HG03095 (cell line): ENCODE results near the gene PPFIA4.

Experiments
- ATAC-seq: cut with Tn5 transposase; IDR thresholded peaks from one replicate; pipeline ENCODE4 v1.9.1; 2021; ENCODE audit warnings: moderate library complexity; ENCODE audit not compliant: unreplicated experiment

The PPFIA4 gene

GRCh38 chr1:203098445-203098844, 72.2 kb downstream of the PPFIA4 start:
- ATAC-seq: no peak

GRCh38 chr1:203098914-203099520, 72.7 kb downstream of the PPFIA4 start:
- ATAC-seq: no peak

- ATAC-seq: no peak
These were observed 73.7 kb downstream of the PPFIA4 start for GRCh38 chr1:203099805-203100515.

- no peak for ATAC-seq
These were observed 74.2 kb downstream of the PPFIA4 start for GRCh38 chr1:203100516-203100869.

GRCh38 chr1:203101813-203102634, 75.7 kb downstream of the PPFIA4 start:
- no peak for ATAC-seq

- no peak for ATAC-seq
These were observed 76.9 kb downstream of the PPFIA4 start for GRCh38 chr1:203103216-203103615.

GRCh38 chr1:203103829-203104495, 77.7 kb downstream of the PPFIA4 start:
- no peak for ATAC-seq

GRCh38 chr1:203104789-203105390, 78.6 kb downstream of the PPFIA4 start:
- no peak for ATAC-seq

GRCh38 chr1:203112475-203112874, 86.2 kb downstream of the PPFIA4 start:
- no peak for ATAC-seq

GRCh38 chr1:203113308-203113707, 87.0 kb downstream of the PPFIA4 start:
- ATAC-seq: no peak

- no peak for ATAC-seq
These were observed 87.9 kb downstream of the PPFIA4 start for GRCh38 chr1:203114202-203114601.

GRCh38 chr1:203116091-203116820, 90.0 kb downstream of the PPFIA4 start:
- ATAC-seq: no peak

GRCh38 chr1:203117611-203118575, 91.6 kb downstream of the PPFIA4 start:
- no peak for ATAC-seq

GRCh38 chr1:203120325-203121153, 94.2 kb downstream of the PPFIA4 start:
- ATAC-seq: no peak

- no peak for ATAC-seq
These were observed 95.1 kb downstream of the PPFIA4 start for GRCh38 chr1:203121186-203122015.

- ATAC-seq: no peak
These were observed 95.9 kb downstream of the PPFIA4 start for GRCh38 chr1:203122159-203122558.

GRCh38 chr1:203124011-203124410, 97.7 kb downstream of the PPFIA4 start:
- no peak for ATAC-seq
